CD4-positive, alpha-beta T cell treated with Interleukin-1 beta for 1 hour (primary cell): ENCODE measurements around the gene MYL5.
"Not testable (repeated sequence)": the region's sequence is repeated elsewhere in the genome, so short reads cannot be mapped to it uniquely, and the experiment has no call there.

Source experiments
- DNase-seq, 2 donors: peaks; one replicate each; pipeline ENCODE4 v3.0.0-alpha.2; 2020 to 2022

MYL5 gene

GRCh38 chr4:674172-675035, at the start of gene MYL5, which contains the start of gene ATP5ME:
Gene MYL5 (plus strand): TSS chr4:674542. CDS start chr4:678027, 3,485 bp downstream.
Gene ATP5ME (minus strand): TSS chr4:674276. CDS start chr4:674247, 29 bp downstream.
- peak; percentile 97 to 98 for DNase-seq

GRCh38 chr4:624705-625590, 49.4 kb upstream of the MYL5 start, which contains the start of gene PDE6B:
Gene PDE6B (plus strand): TSS chr4:625573. CDS start chr4:625627, 54 bp downstream.
- DNase-seq = no peak

- DNase-seq = no peak
Observed at GRCh38 chr4:625631-626161, 48.6 kb upstream of the MYL5 start.

- DNase-seq = no peak
Observed at GRCh38 chr4:626201-627091, 47.9 kb upstream of the MYL5 start.

DNA sequence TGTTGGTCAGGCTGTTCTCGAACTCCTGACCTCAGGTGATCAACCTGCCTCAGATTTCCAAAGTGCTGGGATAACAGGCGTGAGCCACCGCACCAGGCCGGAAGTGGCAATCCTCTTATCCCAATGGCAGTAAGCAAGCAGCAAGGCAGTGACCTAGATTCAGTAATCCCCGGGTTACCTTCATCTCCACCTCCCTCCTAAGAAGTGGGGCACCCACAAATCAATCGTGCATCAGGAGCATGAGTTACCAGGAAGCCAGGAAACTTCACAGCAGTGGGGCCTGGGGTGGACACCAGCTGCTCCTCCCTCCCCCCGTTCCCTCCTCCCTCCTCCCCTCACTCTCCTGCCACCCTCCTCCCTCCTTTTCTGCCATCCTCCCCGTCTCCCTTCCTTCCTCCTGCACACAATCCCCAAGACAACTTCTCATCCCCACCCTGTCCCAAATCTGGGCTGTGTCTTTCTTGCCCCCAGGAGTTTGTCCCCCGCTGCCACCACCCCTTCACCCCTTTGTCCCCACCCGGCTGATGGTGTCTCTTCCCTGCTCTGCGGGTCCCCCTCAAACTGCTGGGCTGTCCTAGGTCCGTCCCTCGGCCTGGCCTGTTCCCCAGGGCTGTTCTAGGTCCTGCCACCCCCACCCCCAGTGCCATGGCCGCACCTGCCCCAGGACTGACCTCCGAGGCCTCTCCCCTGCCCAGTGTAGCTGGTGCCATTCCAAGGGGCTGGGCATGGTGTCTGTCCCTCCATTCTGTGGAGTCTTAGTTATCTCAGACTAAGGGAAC, 46.8 kb upstream of the MYL5 start:
- no peak for DNase-seq

- no peak for DNase-seq
Observed at GRCh38 chr4:628311-628741, 46.0 kb upstream of the MYL5 start.

DNA sequence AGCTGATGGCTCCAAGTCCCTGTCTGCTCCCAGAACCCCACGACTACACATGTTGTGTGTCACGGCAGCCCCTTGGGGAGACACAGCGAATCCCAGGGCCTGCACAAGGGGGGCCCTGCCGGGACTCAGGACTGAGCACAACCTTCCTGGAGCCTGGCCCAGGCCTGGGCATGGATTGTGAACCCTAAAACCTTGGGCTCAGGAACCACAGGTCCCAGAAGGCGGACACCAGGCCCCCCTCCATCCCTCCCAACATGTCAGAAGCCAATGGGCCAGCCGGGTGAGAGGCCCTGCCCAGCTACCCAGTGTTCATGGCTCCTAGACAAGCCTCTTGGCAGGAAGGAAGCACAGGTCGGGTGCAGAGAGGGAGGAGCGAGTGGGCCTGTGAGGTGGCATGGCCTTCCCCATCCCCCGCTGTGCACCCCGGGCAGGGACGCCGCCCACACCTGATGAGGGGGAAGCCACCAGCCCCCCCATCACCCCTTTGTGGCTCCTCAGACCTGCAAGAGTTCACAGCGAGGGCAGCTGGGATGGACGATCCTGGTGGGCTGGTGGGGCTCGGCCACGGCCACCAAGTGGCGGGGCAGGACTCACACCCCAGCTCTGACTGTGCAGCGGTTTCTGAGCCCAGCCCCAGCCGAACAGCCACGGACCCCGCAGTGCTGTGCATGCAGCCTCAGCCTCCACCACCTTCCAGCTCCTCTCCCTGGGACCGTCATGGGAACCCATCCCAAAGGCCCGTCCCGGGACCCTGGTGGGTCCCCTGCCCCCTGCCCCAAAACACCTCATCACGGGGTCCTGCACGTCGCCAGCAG, 45.3 kb upstream of the MYL5 start:
- DNase-seq = no peak

DNA sequence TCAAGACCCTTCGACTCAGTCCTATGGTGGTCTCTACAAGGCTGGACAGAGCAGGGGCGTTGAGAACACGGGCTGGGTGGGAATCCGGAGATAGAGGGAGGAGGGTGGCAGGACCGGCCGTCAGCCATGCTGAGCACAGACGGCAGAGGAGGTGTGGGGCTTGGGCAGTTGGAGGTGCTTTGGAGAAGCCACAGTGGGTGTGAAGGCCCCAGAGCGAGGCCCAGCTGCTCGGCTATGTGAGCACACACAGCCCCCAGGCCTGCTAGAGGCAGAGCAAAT, 44.8 kb upstream of the MYL5 start:
- no peak for DNase-seq

DNA sequence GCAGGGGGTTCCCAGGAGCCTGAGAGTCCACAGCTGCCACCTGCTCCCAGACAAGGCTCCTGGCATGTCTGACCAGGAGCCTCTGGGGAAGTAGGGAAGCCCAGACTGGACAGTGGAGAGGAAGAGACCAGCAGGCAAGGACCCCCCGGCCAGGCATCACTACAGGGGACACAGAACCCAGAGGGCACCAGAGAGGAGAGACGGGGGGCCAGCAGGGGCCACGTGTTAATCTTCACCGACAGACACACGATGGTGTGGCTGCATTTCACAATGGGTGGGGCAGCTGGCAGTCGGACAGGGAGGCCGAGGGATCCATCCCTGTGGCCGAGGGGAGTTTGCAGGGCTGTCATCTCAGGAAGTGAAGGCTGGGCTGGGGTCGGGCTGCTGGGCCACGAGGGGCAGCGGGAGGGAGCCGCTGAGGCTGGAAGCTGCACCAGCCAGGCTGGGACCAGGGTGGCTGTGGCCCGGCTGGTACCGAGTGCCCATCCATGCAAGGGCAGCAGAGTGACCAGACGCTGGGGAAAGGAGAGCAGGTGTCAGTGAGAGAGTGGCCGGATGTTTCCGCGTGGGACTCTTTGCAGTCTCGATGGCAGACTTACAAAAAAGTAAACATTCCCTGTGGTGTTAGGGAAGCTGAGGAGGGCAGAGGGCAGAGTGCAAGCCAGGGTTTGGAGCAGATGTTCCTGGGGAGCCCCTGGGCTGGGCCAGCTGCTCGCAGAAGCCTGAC, 44.3 kb upstream of the MYL5 start:
- DNase-seq = no peak

DNA sequence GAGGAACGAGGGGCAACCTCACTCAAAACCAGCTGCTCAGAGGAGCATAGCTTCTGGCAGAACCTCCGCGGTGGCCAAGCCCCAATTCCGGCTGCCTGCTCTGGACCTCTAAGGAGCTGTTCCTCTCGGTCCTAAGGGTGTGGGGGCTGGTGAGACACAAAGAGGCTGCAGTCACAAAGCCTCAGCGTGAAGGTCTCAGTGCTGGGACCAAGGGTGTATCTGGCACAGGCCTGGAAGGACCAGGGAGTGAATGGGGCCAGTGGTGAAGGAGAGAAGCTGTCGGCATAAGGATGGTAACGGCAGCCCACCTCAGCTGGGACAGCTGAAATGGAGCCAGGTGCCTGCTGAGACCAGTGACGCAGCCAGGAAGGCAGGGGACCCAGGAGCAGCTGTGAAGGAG, 43.7 kb upstream of the MYL5 start:
- no peak for DNase-seq

DNA sequence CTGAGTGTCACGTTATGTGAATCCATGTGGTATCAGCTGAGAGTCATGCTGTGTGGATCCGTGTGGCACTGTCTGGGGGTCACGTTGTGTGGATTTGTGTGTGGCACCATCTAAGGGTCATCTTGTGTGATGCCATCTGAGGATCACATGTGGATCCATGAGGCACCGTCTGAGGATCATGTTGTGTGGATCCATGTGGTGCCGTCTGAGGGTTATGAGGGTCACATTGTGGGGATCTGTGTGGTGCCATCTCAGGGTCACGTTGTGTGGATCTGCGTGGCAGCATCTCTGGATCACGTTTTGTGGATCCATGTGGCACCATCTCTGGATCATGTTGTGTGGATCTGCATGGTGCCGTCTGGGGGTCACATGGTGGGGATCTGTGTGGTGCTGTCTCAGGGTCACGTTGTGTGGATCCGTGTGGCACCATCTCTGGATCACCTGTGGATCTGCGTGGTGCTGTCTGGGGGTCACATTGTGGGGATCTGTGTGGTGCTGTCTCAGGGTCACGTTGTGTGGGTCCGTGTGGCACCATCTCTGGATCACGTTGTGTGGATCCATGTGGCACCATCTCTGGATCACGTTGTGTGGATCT, 42.0 kb upstream of the MYL5 start:
- DNase-seq = no peak

DNA sequence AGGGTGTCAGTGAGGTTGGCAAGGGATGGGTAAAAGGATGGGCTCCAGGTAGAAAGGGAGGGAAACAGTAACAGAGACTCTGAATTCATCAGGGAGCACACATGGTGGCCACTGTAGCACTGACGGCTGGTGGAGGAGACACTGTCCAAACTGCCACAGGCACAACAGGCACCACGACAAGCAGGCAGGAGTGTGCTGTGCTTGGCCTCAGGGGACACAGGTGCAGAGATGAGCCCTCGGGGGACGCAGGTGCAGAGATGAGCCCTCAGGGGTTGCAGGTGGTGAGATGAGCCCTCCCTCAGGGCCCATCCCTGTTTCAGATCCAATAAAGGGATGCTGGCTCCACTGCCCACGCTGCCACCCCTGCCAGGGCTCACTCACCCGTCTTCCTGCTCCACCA, 41.4 kb upstream of the MYL5 start:
- DNase-seq = no peak

DNA sequence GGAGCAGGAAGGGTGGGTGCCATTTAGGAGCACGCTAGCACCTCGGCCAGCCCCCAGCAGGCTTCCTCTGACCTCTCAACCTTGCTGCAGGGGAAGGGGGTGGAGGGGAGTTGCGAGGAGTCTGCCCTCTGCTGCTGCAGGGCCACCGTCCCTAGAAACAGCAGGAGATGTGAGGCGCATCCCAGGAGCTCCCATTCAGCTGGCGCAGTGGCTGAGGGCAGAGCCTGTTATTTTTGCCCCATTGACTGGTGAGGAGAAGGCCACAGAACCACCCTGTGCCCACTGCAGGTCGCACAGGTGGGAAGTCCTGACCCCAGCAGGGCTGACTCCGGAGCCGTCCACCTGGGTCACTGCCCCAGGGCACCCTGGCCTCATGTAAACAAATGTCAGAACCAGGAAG, 40.9 kb upstream of the MYL5 start:
- no peak for DNase-seq

DNA sequence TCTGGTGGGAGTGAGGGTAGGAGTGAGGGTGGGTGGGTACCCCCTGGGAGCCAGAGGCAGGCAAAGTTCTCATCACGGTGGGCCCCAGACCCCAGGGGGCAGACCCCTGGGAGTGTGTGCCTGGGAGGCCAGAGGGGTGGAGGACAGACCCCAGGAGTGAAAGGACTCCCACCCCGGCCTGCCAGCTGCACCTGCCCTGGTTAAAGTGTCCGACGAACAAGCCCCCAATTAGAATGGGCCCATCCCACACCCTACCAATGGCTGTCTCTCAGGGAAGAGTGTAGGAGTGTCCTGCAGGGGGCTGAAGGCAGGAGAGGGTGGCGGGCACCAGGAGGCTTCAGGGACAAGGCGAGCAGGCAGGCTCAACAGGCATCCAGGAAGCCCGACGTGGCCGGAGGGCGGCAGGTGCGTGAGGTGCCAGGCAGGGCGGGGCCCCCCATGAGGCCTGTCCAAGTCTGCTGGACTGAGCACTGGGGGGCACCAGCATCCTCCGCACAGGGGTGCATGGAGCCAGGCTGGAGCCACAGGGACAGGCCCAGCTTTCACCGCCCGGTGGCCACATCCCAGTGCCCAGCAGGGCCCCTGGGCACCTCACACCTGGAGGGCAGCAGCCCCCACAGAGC, 40.3 kb upstream of the MYL5 start:
- DNase-seq = no peak

DNA sequence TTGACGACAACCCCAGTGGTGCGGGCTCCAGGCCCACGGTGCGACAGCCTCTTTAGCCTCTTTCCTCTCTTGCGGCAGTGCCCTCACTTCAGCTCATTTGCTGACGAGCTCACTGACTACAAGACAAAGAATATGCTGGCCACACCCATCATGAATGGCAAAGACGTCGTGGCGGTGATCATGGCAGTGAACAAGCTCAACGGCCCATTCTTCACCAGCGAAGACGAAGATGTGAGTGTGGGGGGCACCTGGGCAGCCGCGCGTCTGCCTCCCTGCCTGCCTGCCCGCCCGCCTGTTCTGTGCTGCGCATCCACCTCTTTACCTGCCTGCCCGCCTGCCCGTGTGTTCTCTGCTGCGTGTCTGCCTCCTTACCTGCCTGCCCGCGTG, 39.8 kb upstream of the MYL5 start:
- no peak for DNase-seq

GRCh38 chr4:635066-635835, 39.1 kb upstream of the MYL5 start:
- not testable (repeated sequence) for DNase-seq

GRCh38 chr4:635851-636627, 38.3 kb upstream of the MYL5 start:
- no peak for DNase-seq
